ENCODE results near the gene BAIAP3.

BAIAP3 gene

DNA sequence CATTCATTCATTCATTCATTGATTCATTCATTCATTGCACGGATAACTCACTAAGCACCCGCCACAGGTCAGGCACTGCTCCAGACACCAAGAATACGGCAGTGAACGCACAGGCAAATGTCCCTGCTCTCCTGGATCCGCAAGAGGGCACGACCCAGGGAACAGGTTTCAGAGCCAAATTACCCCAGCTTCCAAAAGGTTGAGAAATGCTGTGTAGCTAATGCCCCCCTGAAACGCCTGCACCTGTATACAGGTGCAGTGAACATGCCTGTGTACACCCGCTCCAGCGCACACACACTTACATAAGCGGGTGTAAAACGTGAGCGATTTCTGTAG lies 33.6 kb upstream of the BAIAP3 start:
- DNase-seq (ENCODE audit: low read depth in 4 of 4, low spot score in 1 of 4), result no peak

DNA sequence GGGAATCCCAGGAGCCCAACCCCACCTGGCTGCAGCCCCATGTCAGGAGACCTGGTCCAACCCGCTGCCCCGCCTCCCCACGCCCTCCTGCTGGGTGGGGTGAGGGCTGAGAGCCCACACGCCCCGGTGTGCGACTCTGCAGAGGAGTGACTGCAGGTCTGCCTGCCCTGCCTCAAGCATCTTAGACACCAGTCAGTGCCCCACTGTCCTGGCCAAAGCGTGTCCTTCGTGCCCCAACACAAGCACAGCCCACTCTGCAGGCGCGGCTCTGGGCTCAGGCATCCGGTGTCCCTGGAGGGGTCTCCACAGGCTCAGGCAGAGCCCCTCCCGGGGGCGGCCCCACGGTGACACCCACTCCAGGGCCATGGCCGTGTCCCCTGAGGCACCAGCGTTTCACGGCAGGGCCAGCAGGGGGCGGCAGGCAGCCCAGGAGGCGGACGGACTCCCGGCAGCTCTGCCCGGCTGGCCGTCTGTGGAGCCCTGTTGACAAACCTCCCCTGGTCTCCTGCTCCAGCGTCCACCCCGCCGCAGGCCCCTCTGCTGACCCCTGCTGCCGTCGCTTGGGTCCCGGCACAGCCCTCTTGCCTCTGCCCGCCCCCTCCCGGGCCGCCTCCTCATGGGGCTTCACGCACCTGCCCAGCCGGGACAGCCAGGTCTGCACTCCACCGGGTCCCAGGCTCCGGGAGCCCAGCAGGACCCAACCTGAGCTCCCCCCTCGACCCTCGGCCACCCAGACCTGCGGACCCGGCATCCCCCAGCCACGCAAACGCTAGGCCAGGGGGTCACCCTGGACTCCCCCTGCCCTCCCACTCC lies 32.6 kb upstream of the BAIAP3 start:
- DNase-seq (ENCODE audit: low read depth in 4 of 4, low spot score in 1 of 4), result peak; percentile 49 to 66 (median 58)

DNA sequence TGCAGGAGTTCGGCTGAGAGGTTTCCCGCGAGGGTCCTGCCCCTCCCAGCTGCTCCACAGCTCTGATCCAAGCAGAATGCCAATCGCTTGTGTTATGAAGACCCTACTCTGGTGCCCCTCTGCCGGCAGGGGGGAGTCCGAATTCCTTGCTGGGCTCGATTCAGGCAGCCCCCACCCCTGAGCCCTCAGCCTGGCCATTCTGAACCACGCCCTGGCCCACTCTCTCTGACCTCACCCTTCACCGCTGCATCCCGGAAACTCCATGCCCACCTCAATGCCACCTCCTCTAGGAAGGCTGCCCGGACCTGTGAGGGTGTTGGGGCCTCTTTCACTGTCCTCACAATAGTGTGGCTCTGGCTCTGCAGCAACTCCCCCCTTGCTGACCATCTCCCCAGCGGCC lies 31.9 kb upstream of the BAIAP3 start:
- DNase-seq (ENCODE audit: low read depth in 4 of 4, low spot score in 1 of 4), result no peak

DNA sequence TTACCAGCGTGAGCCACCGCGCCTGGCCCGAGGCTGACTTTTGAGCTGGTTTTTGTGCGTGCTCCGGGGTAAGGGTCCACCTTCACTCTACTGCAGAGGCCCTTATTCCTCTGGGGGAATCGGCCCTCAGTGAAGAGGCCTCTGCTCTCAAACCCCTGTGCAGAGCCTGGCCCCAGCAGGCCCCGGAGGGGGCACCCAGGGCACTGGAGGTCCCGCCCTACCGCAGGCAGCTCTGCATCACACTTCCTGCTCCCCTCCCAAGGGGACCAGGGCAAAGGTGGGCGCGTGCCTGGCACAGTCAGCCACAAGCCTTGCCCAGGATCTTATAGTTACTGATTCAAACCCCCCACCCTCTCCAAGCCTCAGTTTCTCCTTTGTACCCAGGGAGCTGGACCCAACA lies 27.6 kb upstream of the BAIAP3 start:
- DNase-seq (ENCODE audit: low read depth in 4 of 4, low spot score in 1 of 4), result no peak

DNA sequence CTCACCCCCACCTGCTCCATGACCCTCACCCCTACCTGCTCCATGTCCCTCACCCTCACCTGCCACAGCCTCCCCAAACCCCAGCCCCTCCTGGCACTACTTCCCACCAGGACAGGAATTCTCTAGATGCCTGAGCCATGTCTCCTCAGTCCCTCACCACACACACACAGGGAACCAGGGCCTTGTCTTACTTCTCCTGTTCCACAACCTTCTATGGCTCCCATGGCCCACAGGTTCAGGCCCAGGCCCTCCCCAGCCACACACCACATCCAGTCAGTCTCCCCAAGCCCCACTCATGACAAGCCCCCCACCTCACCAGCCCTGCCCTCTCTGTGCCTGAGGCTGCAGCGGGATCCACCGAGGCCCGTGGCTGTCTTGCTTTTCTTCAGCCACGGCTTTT lies 27.1 kb upstream of the BAIAP3 start:
- no peak for DNase-seq (ENCODE audit: low read depth in 4 of 4, low spot score in 1 of 4)

DNA sequence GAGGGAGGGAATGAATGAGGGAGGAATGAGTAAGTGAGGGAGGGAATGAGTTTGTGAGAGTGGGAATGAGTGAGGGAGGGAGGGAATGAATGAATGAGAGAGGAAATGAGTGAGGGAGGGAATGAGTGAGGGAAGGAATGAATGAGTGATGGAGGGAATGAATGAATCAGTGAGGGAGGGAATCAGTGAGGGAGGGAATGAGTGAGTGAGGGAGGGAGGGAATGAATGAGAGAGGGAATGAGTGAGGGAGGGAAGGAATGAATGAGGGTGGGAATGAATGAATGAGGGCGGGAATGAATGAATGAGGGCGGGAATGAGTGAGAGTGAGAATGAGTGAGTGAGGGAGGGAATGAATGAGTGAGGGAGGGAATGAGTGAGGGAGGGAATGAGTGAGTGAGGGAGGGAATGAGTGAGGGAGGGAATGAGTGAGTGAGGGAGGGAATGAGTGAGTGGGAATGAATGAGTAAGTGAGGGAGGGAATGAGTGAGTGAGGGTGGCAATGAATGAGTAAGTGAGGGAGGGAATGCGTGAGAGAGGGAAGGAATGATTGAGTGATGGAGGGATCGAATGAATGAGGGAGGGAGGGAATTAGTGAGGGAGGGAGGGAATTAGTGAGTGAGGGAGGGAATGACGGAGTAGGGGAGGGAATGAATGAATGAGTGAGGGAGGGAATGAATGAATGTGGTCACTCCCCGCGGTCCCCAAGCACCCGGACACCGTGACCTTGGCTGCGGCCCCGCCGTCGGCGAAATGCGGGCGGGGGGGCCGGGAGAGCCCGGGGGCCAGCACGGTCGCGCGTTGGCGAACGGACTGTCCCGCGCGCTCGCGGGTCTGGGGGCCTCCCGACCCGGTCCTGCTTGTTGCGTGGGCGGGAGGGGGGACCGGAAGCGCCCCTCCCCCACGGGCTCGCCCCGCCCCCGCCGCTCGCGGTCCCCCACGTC lies 25.1 kb upstream of the BAIAP3 start:
- DNase-seq (ENCODE audit: low read depth in 4 of 4, low spot score in 1 of 4), result no peak

DNA sequence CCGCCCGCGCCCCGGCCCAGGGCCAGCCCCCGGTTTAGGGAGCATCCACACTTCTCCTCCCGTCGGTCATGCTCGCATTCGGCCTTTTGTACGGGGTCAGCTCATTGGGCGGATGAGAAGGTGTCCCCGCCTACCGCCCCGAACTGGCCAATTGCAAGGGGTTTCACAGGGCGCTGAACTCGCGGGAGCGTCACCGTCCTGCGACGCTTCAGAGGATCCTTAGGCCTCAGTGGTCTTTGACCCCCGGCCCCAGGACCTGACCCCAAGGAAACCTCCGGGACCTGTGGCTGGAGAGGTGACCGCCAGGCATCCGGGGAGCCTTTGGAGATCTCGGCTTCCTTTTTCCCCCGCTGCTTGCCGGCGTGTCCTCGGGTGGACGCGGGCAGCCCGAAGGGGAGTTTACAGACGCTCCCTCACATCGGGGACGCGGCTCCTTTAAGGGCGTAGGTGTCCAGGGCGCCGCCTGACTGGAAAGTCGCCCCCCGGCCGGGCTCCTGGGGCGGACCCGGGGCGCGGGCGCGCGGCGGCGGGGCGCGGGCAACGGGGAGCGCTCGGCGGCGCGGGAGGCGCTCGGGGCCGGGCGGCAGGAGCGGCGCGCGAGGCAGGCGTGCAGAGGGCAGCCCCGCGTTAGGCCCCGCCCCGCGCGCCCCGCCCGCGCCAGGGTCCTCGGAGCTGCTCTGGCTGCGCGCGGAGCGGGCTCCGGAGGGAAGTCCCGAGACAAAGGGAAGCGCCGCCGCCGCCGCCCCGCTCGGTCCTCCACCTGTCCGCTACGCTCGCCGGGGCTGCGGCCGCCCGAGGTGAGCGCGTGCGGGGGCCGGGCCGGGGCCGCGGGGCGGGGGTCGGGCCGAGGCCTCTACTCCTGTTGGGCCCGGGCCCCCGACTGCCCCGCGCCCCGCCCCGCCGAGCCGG lies 24.2 kb upstream of the BAIAP3 start, which contains the start of gene UBE2I:
TSS of gene UBE2I (plus strand) at position 660 of the 909 bp plus-strand sequence. CDS start 4,395 bp downstream, outside the sequence.
- peak; percentile 92 to 95 (median 94) for DNase-seq (ENCODE audit: low read depth in 4 of 4, low spot score in 1 of 4)

DNA sequence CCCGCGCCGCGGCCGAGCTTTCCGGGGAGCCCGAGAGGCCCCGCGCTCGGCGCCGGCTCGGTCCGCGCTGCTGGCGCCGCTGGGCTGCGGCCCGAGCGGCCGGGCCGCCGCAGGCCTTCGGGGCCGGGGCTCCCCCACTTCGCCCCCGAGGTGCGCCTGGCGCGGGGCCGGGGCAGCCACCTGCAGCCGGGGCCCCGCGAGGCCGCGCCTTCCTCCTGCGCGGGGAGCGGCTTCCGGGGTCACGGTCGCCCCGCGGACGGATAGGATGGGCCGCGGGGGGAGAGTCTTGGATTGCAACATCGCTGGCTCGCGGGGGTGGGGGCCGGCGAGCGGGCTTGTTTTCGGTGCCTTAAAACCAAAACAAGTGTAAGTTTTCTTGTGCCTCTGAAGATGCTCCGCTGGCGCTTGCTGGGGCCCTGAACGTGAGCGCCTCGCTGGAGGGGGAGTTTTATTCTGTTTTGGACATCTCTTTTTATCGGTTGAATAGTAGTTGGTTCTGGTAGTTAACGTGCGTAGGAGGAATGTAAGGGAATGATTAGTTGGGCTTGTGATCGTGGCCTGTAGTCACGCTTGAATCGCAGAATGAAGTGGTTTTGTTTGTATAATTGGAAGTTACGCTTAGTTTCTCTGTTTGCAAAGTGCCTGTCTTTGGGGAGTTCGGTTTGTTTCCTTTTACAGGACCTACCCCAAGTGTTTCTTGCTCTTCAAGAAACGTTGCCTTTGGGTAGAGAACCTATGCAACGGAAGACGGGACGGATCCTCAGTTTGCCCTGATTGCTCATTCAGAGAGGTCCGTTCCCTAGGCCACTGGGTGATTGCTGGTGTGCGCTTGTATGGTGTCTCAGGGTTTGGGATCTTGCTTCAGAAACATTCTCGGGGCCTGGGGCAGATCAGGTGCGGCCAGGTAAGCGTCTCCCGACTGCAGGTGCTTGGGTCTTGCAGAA lies 23.3 kb upstream of the BAIAP3 start:
- peak in 2 of 4 experiments; percentile 40 to 43 for DNase-seq (ENCODE audit: low read depth in 4 of 4, low spot score in 1 of 4)

DNA sequence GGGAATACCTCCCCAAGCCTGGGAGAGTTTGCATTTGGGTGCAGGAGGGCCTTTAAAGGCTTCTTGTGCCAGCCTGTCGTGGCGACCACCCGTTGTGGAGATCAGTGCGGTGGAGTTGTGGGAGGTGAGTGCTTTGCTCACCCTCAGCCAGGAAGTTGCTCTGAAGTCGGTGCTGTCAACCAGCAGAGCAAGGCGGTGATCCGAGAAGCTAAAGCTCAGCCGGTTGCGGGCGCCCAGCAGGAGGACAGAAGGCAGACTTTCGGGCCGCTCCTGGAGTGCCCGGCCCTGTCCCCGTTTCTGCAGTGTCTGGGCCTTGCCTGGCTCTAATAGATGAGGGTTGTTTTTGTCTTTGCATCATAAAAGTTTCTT lies 22.6 kb upstream of the BAIAP3 start:
- no peak for DNase-seq (ENCODE audit: low read depth in 4 of 4, low spot score in 1 of 4)

DNA sequence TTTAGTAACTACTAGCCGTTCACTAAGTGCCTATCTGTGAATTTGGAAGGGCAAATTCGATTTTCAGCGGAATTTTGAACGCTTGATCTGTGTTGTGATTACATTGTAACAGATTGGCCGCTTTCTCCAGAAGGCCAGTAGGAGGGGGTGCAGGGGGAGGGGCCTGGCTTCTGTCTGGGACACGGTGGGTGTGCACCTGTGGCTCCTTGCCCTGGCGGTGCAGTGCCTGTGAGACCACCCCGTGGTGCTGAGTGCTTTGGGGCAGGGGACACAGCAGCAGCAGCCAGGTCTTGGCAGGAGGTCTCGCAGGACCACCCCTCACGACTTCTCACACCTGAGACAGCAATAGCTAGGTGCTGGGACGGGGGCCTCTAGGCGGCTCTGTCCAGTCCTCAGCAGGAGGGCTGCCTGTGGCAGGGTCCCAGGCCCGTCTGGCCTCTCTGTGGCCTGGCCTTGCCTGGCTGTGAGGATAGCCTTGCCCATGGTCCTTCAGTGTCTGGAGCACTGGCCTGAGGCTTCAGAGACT lies 22.2 kb upstream of the BAIAP3 start:
- no peak for DNase-seq (ENCODE audit: low read depth in 4 of 4, low spot score in 1 of 4)

DNA sequence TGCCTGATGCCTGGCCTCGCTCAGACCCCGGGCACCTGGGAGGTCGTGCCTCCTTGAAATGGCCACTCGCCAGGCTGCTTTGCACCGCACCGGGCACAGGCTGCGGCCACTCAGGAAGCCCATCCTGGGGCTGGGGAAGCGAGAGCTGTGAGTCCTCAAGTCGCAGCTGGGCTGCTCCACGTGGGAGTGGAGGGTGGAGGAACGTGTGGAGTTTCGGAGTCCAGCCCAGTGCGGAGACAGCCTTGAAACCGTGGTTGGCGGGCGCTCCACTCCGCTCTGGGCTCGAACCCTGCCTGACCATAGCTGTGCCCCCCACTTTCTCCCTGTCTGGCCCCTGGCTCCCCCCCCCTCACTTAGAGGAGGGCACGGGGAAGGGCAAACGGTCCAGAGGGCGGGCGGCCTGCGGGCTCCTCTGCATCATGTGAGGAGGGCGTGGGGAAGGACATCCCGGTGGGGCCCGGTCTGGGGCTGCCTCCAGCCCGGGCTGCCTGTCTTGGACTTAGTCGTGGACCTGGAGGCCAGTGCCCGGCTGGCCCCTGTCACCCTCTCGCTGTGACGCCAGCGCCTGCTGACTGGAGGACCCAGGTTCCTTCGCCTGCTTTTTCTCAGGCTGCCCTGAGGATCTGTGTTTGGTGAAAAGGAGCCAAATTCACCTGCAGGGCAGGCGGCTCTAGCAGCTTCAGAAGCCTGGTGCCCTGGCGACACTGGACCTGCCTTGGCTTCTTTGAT lies 21.5 kb upstream of the BAIAP3 start:
- no peak for DNase-seq (ENCODE audit: low read depth in 4 of 4, low spot score in 1 of 4)

DNA sequence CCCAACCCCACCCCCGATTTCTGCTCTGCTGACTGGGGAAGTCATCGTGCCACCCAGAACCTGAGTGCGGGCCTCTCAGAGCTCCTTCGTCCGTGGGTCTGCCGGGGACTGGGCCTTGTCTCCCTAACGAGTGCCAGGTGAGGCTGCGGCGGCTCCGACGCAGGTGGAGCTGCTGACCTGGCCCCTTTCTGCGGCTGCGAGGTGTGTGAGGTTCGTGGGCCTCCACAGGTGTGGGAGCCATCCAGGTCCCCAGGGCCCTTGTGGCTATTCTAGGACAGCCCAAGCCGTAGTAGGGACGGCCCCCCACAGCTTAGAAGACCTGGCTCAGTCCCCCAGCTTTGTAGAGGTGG lies 21.0 kb upstream of the BAIAP3 start:
- DNase-seq (ENCODE audit: low read depth in 4 of 4, low spot score in 1 of 4), result no peak

DNA sequence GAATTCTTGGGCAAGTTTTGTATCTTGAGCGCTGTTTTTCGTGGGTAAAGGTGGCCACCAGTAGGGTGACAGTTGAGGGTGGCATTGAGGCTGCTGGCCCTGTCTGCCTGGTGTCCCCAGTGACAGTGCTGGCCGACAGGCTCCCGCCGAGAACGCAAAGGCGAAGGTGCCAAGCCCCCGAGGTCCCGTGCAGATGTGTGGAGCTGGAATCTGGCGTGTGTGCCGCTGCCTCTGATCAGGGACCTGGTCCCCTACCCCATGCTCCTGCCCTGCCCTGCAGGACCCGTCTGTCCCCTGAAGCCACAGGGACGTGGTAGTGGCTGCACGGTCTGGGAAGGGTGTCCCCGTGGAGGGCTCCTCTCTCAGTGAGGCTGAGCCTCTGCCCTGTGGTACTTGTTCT lies 20.5 kb upstream of the BAIAP3 start:
- DNase-seq (ENCODE audit: low read depth in 4 of 4, low spot score in 1 of 4), result no peak

DNA sequence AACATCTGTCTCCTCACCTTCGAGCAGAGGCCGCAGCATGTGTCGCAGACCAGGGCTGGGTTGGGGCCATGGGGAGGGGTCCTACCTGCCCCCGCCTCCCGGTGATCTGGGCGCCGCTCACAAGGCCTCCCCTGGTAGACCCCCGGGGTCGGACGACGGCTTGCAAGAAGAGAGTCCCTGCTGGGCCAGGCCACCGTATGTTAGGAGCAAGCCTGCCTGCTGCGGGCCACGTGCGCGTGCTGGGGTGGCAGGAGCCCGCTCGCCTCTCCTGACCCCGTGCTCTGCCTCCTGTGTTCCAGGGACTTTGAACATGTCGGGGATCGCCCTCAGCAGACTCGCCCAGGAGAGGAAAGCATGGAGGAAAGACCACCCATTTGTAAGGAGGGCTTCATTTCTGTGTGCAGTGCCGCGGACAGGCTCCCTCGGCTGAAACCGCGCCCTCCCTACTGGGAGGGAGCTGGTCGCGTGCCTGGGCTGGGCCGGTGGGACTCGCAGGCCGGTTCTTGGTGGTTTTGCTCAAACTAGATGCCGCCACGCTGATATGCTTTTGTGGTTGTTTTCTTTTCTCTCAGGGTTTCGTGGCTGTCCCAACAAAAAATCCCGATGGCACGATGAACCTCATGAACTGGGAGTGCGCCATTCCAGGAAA lies 19.6 kb upstream of the BAIAP3 start:
- no peak for DNase-seq (ENCODE audit: low read depth in 4 of 4, low spot score in 1 of 4)

DNA sequence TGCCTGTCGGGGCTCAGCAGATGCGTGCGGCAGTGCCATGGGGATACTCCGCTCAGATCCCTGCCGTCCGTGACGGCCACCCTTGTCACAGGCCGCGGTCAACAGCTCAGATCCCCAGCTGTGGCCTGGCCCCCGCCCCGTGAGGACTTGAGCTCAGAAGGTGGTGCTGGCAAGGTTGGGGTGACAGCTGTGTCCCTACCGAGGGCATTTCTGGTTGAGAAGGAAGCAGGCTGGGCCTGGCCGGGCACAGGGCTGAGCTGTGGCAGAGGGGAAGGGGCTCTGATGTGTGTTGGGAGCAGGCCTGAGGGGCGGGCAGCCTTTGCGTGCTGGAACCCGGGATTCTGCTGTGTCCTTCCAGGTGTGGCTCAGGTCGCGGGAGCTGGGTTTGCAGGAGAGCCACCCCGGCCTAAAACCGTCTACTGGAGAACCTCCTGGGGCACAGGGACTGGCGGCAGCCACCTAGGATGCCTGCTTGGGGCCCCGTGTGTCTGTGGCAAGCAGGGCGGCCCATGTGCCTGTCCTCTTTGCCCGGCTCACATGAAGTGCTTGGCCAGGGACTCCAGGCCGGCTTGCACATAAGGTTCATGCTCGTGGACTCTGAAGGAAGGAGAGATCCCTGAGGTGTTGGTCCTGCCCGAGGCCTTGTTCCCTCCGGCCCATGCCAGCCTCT lies 18.9 kb upstream of the BAIAP3 start:
- DNase-seq (ENCODE audit: low read depth in 4 of 4, low spot score in 1 of 4), result no peak

DNA sequence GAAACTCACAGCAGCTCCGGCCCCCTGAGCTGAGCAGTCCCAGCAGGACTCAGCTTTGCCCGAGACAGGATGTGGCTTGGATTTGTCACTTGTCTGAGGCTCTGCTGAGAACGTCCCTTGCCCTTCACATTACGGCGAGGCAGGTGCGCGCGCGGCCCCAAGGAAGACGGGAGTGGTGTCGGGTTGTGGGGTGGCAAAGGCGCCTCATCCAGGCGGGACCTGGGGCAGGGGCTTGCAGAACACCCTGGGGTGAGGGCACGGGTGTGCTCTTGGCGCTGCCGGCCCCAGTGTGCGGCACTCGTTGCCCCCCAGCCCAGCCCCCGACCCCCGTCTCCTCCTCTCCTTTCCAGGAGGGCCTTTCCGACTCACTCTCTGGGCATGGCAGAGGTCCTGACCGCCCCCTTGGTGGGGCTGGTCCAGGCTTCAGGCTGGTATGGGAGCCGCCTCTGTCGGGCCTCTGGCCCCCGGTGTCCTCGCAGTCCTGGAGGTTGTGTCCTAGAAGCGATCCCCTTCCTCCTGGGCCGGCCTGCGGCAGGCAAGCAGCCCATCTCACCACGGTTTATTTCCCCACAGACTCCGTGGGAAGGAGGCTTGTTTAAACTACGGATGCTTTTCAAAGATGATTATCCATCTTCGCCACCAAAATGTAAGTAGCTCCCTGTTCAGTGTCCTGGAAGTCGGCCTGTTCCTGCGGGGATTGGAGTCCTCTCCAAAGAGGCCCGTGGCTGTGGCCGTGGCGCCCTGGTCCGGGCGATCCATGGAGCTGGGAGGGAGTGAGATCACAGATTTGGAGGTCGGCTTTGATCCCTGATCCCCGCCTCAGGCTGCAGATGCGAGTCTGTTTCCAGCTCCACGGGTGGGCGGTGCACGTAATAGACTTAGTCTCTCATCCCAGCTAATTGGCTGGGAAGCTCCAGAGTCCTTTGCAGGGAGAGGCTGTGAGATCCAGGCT lies 18.1 kb upstream of the BAIAP3 start:
- no peak for DNase-seq (ENCODE audit: low read depth in 4 of 4, low spot score in 1 of 4)

DNA sequence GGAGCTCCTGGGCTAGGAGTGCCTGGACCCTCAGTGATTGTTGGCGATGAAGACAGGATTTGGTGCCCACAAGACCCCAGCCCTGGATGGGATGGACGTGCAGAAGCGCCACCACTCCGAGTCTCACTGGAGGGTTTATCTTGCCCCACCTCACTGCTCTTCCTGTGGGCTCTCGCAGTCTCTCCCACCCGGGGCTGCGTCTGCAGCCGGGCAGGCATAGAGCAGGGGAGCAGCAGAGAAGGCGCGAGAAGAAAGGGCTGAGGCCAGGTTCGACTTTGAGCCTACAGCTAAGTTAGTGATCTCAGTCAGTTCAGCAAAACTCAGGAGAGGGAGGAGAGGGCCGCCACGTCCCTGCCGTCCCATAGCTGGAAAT lies 17.4 kb upstream of the BAIAP3 start:
- no peak for DNase-seq (ENCODE audit: low read depth in 4 of 4, low spot score in 1 of 4)
